H1 (cell line): ENCODE measurements around the gene OPCML.

ENCODE experiments used
- ASH2L ChIP-seq: fragments of 200-600, 300-600 bp; sonication (generic); IDR thresholded peaks from one replicate; pipeline ENCODE4 v1.7.1; 2017; ENCODE audit warnings: low read length
- EP300 ChIP-seq, 2 experiments: IDR thresholded peaks; 1 replicate in 1 of 2; 2 replicates in 1 of 2; pipeline ENCODE4 v1.6.1; 2011 to 2012; ENCODE audit warnings: low read depth in 2 of 2, low read length in 2 of 2, mild to moderate bottlenecking in 2 of 2, borderline replicate concordance in 1 of 2, inconsistent platforms in 1 of 2, moderate library complexity in 1 of 2
- GABPA ChIP-seq: IDR thresholded peaks from 2 replicates; pipeline ENCODE4 v1.6.1; 2011; ENCODE audit warnings: mild to moderate bottlenecking, low read length, moderate library complexity, borderline replicate concordance; ENCODE audit not compliant: insufficient read depth
- HDAC6 ChIP-seq: IDR thresholded peaks from one replicate; pipeline ENCODE4 v1.7.1; 2012; ENCODE audit warnings: low read depth, mild to moderate bottlenecking, inconsistent platforms, low read length, moderate library complexity
- POLR2A ChIP-seq, 2 experiments: IDR thresholded peaks; 1 replicate in 1 of 2; 2 replicates in 1 of 2; pipeline ENCODE4 v1.6.1; 2011; ENCODE audit warnings: low read depth in 2 of 2, low read length in 2 of 2, mild to moderate bottlenecking in 2 of 2; ENCODE audit errors: control extremely low read depth in 1 of 2
- POLR2AphosphoS5 ChIP-seq: IDR thresholded peaks from 2 replicates; pipeline ENCODE4 v1.6.1; 2011; ENCODE audit warnings: low read depth, low read length
- RFX5 ChIP-seq: IDR thresholded peaks from 2 replicates; pipeline ENCODE4 v1.6.1; 2011; ENCODE audit warnings: low read depth, low read length, improper control_type of control experiment, borderline replicate concordance
- RNF2 ChIP-seq: fragments of 200-900, 300-1000 bp; sonication (generic); IDR thresholded peaks from 2 replicates; pipeline ENCODE4 v1.7.1; 2016; ENCODE audit warnings: borderline replicate concordance, low read depth, mild to moderate bottlenecking, antibody characterized with exemption, low read length; ENCODE audit not compliant: poor library complexity, severe bottlenecking; ENCODE audit errors: missing control alignments
- SIN3A ChIP-seq, 2 experiments: IDR thresholded peaks in 1 of 2; conservative IDR thresholded peaks in 1 of 2; 2 replicates each; pipeline ENCODE4 v1.6.1; 2011 to 2012; ENCODE audit warnings: low read length in 2 of 2, improper control_type of control experiment in 1 of 2, low read depth in 1 of 2, mild to moderate bottlenecking in 1 of 2
- SP2 ChIP-seq: IDR thresholded peaks from 2 replicates; pipeline ENCODE4 v1.6.1; 2012; ENCODE audit warnings: mild to moderate bottlenecking, low read length, inconsistent platforms
- YY1 ChIP-seq: IDR thresholded peaks from 2 replicates; pipeline ENCODE4 v1.6.1; 2011; ENCODE audit warnings: low read depth, mild to moderate bottlenecking, low read length
- ZNF274 ChIP-seq: IDR thresholded peaks from 2 replicates; pipeline ENCODE4 v1.7.0; 2012; ENCODE audit warnings: low read length, borderline replicate concordance; ENCODE audit errors: extremely low read depth
- TF ChIP-seq, protein P1 (sequence below), 3 experiments: IDR thresholded peaks; 1 replicate in 2 of 3; 2 replicates in 1 of 3; pipeline versions ENCODE4 v1.5.1 to v1.6.1; 2011; ENCODE audit warnings: low read length in 3 of 3, mild to moderate bottlenecking in 3 of 3, inconsistent platforms in 2 of 3, low read depth in 1 of 3, moderate library complexity in 1 of 3; ENCODE audit not compliant: insufficient read depth in 1 of 3; ENCODE audit errors: control extremely low read depth in 1 of 3
- TF ChIP-seq, protein P2 (sequence below): IDR thresholded peaks from 2 replicates; pipeline ENCODE4 v1.6.1; 2012; ENCODE audit warnings: low read length, inconsistent platforms

DNA sequence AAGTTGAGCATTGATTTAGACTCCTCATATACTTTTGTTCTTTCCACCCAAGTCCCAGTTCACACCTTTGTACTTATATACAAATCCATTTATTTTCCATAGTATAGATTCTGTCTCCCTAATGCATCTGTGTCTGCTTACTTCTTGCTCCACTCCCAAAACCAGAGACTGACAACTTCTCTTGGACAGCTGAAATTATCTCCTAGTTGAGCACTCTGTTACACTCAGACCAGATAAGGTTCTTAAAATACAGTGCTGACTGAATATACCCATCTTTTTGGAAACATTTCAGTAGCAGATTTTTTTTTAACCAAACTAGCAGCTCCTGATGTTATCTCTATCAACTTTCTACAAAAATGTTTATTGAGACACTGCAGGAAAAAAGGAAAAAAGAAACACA is 106.3 kb downstream of the OPCML start:
- TF ChIP-seq SP2 (no peak), POLR2A (IDR thresholded peaks at IDR 0.05; ENCODE audit: control extremely low read depth in 1 of 2, low read depth in 2 of 2, low read length in 2 of 2) (no peak), HDAC6 (no peak), ASH2L (no peak), POLR2AphosphoS5 (no peak), RFX5 (no peak), EP300 (IDR thresholded peaks at IDR 0.05; ENCODE audit: borderline replicate concordance in 1 of 2, low read depth in 2 of 2, low read length in 2 of 2) (no peak), GABPA (no peak), SIN3A (conservative IDR thresholded peaks at IDR 0.05 in 1 of 2, IDR thresholded peaks at IDR 0.05 in 1 of 2; ENCODE audit: low read depth in 1 of 2, low read length in 2 of 2) (no peak), ZNF274 (no peak), YY1 (no peak), RNF2 (no peak)
- TF ChIP-seq, protein P1, sequence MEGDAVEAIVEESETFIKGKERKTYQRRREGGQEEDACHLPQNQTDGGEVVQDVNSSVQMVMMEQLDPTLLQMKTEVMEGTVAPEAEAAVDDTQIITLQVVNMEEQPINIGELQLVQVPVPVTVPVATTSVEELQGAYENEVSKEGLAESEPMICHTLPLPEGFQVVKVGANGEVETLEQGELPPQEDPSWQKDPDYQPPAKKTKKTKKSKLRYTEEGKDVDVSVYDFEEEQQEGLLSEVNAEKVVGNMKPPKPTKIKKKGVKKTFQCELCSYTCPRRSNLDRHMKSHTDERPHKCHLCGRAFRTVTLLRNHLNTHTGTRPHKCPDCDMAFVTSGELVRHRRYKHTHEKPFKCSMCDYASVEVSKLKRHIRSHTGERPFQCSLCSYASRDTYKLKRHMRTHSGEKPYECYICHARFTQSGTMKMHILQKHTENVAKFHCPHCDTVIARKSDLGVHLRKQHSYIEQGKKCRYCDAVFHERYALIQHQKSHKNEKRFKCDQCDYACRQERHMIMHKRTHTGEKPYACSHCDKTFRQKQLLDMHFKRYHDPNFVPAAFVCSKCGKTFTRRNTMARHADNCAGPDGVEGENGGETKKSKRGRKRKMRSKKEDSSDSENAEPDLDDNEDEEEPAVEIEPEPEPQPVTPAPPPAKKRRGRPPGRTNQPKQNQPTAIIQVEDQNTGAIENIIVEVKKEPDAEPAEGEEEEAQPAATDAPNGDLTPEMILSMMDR (IDR thresholded peaks at IDR 0.05; ENCODE audit: control extremely low read depth in 1 of 3, insufficient read depth in 1 of 3, low read depth in 1 of 3, low read length in 3 of 3) = no peak
- TF ChIP-seq, protein P2, sequence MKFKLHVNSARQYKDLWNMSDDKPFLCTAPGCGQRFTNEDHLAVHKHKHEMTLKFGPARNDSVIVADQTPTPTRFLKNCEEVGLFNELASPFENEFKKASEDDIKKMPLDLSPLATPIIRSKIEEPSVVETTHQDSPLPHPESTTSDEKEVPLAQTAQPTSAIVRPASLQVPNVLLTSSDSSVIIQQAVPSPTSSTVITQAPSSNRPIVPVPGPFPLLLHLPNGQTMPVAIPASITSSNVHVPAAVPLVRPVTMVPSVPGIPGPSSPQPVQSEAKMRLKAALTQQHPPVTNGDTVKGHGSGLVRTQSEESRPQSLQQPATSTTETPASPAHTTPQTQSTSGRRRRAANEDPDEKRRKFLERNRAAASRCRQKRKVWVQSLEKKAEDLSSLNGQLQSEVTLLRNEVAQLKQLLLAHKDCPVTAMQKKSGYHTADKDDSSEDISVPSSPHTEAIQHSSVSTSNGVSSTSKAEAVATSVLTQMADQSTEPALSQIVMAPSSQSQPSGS = no peak
